NCI-H2227 (cell line): ENCODE measurements around the gene DHRS7.
A peak's percentile ranks its signal among the peaks of the same experiment; 100 is the strongest.

Experiments
- DNase-seq: peaks from one replicate; lab custom pipeline; 2025; ENCODE audit not compliant: unreplicated experiment; lab: John Stamatoyannopoulos, UW

The DHRS7 gene, protein sequence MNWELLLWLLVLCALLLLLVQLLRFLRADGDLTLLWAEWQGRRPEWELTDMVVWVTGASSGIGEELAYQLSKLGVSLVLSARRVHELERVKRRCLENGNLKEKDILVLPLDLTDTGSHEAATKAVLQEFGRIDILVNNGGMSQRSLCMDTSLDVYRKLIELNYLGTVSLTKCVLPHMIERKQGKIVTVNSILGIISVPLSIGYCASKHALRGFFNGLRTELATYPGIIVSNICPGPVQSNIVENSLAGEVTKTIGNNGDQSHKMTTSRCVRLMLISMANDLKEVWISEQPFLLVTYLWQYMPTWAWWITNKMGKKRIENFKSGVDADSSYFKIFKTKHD

DNA sequence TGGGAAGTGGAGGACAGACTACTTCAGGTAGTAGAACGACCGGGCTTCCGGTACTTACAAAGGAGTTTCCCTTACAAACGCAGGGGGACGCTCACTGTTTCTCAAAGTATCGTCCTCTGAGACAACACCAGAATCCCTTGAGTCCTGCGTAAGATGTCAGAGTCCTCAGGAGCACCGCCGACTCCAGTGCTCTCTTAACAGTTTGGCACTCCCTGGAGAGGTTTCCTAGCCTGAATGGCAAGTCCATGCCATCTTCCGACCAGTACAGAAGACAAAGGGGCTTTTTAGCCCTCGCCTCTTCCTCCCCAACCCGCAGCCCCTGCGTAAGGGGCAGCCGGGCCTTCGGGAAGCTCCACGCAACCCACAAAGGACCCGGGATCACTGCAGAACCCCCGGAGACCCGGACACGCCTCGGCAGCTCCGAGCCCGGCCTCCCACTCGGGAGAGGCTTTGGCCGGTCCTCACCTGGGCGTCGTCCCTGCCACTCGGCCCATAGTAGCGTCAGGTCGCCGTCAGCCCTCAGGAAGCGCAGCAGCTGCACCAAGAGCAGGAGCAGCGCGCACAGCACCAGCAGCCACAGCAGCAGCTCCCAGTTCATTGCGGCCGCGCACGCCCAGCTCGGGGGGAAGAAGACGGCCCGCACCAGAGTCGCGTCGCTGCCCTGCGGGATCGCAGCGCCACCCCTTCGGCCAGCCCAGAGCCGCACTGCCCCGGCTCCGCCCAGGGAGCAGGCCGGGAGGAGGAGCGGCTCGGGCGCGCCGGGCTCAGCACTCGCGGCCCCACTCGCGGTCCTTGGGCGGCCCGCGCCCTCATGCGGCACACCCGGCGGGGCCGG lies at the start of gene DHRS7:
DHRS7 (minus strand) TSS at position 687 of the 835 bp plus-strand sequence; CDS start at position 598, 89 bp downstream.
- peak; percentile 85 for DNase-seq

DNA sequence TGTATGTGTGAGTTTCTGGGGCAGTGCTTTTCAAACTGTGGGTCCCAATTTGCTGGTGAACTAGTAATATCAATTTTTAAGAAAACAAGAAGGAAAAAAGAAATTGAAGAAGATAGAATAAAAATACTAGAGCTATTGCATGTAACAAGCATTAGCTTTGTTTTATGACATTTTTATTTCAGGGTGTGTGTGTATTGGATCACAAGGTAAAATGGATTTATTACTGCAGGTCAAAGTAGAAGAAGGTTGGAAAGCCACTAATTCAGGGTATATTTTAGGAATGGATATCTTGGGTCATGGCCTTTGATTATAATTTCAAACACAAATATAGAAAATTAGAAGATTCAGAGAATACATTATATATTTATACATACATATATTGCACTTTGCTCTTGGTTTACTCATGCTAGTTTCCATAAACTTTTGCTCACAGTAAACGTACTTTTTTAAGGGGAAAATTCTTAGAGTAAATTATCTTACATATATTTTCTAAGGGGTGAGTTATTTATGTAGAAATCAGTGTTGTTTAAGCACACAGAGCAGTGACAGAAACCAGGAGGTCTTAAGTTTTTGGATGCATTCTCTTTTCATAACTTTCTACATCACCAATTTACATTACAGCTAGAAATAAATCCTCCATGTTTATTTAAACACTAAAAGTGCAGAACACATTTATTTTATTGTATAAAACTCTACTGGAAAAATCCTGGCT lies 49.4 kb upstream of the DHRS7 start:
- DNase-seq, result no peak

DNA sequence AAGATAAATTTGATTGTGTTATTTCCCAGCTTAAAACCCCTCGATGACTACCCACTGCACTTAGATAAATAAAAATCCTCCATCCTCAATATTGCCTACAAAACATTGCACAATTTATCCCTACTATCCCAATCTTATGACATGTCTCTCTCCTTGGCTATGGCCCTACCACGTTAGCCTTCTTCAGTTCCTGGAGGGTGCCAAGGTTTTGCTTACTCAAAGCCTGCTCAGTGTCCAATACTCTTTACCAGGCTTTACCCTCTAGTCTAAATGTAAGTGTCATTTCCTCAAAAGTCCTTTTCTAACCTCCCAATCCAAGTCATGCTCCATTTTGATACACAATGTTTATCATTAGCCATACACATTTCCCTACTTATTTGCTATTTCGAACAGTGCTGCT lies 48.8 kb upstream of the DHRS7 start:
- DNase-seq, result no peak

DNA sequence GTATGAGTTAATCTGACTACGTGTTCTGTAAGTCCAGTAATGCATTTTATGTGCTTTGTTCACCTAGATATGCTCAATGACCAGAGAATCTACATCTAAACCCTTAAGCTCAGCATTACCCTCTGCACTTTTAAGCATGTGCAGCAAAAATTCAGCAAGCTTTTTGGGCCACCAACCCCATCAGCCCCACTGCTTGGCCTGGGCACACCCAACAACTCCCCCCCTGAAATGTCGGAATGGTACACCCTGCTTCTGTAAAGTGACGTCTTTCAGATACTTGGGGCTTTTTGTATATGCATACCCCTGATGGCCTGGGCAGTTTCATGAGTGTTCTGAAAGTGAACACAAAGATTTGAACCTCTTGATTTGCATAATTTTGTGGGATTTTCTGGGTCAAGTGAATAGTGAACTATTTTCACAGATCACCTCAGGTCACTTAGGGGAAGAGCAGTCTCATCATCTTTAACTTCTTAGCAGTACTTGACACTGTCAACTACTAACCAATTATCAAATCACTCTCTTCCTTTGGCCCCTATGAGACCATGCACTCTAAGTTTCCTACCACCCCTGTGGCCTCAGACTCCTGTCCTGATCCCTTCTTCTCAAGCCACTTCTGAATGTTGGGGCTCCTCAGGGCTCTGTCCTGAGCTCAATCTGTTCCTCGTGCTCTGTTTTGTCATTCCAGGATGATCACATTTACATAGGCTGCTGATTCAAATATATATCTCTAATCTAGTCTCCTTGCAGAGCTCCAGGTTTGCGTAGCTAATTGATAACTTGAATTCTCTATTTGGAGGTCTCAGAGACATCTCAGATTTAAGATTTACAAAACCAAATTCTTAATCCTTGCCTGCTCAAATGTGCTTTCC lies 47.5 kb upstream of the DHRS7 start:
- no peak for DNase-seq

DNA sequence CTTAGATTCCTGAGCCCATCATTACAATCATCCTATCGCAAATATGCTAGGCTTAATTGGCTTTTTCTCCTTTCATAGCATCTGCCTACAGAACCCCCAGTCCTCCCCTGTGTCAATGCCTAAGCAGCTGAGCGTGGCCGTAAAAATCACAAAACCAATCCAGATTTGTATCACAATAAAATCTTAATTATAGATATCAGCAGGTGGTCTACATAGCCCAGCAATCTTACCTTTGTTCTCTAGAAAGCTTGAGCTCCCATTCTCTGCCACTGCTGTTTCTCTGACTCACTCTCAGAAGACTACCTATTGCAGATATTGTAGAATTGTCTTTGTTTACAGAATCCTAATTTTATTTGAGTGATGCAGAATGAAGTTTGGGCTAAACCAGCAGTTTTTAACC lies 46.0 kb upstream of the DHRS7 start:
- peak; percentile 28 for DNase-seq

DNA sequence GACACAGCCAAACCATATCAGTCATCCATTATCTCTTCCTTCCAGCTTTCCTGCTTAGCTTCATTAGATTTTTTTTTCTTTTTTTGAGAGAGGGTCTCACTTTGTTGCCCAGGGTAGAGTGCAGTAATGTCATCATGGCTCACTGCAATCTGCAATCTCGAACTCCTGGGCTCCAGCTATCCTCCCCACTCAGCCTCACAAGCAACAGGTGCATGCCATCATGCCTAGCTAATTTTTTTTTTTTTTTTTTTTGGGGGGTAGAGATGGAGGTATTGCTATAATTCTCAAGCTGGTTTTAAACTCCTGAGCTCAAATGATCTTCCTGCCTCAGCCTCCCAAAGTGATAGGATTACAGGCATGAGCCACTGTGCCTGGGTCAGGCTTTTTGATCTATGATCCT lies 45.5 kb upstream of the DHRS7 start:
- no peak for DNase-seq

DNA sequence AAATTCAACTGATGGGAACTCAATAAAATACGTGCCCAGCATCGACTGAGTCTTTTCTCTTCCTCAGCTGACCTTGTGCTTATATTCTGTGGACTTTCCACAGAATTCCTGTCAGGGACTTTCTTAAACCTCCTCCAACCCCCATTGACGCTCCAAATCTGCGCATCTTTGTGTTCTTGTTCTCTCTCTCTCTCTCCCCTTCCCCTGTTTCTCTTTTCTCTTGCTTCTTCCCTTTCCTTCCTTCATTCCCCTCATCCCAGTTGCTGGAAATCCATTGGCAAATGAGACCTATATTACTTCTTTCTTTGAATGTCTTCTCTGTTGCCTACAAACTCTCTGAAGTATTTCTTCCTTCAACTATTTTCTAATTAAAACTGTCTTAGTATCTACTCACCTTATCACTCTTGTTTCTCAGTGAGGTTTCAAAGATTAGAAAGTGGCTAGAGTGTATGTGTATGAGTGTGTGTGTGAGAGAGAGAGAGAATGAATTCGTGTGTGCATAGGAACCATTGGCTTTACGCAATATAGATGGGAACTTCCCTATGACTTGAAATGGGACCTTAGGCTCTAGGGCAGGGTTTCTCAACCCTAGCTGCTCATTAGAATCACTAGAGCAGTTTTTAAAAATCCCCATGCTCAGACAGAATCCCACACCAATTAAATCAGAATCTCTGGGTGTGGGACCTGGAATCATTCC lies 41.8 kb upstream of the DHRS7 start:
- no peak for DNase-seq

DNA sequence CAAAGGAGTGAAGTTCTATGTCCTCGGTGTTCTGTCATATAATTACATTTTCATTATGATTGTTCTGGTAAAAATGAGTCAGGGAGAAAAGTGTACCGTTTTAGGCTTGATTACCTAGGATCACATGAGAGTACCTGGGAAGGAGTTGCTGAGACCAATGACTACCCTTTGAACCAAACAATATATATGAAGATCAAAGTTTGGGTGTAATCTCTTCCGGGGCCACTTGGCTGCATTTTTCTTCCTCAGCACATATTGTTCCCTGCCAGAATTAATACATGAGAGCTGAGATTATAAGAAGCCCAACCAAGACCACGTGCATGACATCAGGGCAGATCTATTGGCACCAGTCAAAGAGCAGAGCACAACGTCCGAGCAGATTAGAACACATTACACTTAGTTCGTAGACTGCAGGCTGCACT lies 41.1 kb upstream of the DHRS7 start:
- DNase-seq, result no peak

DNA sequence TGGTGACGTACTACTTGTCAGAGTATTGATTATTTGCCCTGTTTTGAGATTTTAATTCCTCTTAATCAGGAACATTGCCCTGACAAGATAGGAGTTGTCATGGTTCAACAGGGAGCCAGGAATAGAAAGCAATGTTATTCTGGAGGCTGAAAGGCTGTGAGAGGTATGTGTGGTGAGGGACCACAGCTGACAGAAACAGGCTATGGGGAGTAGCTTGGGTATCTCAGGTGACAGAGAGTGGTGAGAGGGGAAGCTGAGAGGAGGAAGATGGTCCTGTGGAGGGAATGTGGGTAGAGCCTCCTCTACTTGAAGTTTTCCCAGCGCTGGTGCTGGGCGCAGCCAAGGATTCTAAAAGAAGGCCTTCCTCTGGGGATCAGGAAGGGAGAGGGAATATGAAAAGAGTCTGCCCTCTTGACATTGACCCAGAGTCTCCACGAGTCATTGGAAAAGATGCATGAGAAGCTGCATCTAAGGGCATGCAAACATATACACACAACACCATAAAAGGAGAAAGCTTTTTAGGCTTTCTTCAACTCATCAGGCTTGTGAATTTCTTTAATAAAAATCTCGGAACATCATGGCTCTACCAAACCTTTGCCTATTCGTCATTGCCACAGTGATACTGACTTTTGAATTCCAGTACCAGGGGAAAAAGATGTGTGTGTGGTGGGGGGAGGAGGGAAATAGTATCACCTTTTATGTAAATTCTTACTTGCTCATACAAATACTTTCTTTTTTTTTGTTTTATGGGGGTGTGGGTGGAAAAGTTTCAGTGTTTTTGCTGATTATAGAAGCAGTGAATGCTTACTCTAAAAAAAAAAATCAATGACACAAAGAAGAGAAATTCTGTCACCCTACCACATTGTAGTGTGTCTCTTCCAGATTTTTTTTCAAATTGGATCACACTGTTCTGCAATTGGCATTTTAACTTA lies 39.9 kb upstream of the DHRS7 start:
- no peak for DNase-seq

DNA sequence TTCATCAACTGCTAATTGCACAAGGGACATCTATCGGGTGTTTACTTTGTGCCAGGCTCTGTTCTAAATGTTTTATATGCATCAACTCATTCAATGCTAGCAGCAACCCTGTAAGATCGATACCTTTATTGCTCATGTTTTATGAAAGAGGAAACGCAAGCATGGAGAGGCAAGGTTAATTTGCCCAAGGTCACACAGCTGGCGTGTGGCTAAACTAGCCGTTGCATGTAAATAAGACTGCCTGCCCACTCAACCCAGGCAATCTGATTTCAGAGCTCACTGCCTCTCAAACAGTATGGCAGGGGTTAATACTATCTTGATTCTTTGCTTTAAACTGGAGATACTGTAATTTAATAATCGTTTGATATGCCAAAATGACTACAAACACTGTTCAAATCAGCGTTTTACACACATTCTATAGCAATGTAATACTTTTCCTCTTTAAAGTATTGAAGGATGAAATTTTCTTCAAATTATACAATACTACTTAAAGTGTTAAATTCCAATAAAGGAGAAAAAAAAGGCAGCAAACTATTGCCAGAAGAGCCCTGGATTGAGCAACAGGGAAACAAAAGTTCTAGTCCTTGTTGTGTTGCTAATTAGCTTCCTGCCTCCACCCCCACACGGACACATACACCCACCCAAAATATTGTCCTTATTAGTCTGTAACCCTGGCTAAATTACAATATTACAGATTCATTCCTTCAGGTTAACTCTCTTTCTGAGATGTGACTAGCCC lies 39.1 kb upstream of the DHRS7 start:
- no peak for DNase-seq

DNA sequence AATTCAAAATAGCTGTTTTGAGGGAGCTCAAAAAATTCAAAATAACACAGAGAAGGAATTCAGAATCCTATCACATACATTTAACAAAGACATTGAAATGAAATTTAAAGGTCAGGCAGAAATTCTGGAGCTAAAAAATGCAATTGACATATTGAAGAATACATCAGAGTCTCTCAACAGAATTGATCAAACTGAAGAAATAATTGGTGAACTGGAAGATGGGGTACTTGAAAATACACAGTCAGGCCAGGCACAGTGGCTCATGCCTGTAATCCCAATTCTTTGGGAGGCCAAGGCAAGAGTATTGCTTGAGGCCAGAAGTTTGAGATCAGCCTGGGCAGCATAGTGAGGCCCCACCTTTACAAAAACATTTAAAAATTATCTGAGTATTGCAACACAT lies 34.1 kb upstream of the DHRS7 start:
- no peak for DNase-seq

DNA sequence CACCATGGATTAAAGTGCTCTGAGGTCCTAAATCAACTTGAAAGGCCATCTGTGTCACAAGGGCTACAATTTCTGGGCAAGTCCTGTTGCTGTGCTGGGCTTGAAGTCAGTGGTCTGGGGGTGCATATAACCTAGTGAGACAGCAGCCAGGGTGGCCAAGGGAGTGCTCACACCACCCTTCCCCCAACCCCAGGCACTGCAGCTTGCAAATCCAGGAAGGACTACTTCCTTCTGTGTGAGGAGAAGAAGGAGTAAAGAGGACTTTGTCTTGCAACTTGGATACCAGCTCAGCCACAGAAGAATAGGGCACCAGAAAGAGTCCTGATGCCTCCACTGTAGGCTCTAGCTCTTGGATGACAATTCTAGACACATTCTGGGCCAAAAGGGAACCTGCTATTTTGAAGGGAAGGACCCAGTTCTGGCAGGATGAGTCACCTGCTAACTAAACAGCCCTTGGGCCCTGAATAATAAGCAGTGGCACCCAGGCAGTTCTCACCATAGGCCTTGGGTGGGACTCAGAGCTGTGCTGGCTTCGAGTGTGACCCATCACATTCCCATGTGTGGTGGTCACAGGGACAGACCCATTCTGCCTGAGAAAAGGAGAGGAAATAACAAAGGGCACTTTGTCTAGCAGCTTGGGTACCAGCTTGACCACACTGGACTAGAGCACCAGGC lies 32.6 kb upstream of the DHRS7 start:
- no peak for DNase-seq

DNA sequence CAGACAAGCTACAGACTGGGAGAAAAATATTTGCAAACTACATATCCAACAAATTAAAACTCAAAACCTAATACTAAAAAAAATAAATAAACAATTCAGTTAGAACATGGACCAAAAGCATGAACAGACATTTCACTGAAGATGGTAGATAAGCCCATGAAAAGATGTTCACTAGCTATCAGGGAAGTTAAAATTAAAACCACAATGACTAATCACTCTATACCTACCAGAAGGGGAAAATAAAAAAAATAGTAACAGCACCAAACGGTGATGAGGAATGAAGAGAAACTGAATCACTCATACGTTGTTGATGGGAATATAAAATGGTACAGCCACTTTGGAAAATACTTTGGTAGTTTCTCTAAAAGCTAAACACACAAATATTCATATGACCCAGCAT lies 31.1 kb upstream of the DHRS7 start:
- no peak for DNase-seq

DNA sequence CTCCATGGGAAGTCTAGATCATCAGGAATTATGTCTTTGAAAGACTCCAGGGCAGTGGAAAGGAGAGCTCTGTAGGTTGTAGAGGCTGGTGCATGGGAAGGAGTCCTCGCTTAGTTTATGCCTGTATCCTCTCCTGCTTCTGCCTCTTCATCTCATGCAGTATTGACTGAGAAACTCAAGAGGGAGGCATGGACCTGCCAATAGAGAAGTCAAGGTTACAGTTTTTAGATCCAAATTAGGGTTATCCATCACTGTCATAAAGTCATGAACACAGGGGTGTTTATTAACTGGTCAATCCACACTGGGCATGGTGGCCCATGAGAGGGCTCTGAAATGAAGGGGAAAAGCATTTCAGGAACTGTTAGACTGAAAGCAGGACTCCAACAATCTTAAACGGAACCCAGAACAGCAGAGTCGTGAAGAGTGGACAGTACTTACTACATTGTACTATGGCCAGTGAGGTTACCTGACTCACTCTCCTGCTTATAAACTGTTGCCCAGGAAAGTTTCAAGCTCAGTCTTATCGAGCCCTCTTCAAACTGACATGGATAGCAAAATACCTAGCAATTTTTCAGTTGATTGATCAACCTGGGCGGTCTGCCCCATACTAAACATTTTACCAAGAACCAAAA lies 30.1 kb upstream of the DHRS7 start:
- DNase-seq, result no peak

DNA sequence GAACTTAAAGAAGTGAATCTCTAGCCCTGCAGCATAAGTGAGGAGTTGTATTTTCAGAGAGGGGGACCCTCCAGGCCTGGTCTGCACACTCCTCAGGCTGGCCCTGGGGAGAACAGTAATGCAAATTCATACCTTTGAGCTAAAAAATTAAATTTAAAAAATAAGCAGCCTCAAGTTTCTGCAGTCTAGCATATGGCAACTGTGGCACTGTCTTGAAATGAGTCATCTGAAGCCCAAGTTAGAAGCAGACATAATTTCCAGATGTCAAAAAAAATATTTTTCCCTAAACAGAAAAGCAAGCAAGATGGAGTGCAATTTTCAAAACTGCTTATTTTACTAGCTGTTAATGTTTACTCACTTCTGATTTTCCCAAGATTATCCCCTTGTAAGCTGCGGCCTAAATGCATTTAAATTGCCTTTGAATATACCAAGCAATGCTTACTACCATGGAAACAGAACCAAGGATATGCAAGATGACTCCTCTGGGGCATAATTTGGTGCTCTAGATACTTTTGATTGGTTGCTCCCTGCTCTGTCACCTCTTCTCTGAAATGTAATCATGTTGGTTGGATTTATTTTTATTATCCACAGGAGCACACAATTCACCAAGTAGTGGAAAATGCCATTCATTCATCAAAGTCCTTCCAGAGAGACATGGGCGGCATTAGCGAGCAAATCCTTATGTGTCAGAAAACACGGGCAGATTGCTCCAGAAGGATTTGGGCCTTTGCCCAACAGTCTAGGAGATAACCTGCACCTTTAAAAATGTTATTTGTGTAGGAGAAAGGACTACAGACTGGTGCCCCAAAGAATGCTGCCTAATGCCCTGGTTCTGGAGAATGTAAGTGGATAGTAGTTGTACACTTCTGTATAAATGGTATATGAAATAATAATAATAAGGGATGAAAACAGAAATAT lies 25.0 kb upstream of the DHRS7 start:
- peak; percentile 19 for DNase-seq

DNA sequence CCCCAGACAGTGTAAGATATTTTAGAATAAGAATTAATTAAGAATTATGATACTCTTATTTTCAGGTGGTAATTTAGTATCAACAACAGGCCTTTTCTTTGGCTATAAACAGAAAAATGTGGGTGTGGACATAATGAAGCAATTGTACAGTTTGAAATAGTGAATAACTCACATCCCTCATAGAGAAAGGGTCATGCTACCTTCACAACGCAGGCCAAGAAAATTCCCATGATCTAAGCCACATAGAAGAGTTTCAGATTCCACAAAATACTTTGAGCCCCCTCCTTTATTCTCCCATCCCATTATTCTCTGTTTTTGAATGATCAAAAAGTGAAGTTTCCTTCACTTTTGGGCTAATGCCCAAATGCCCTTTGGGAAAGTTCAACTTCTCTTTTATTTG lies 23.5 kb upstream of the DHRS7 start:
- DNase-seq, result no peak
